K562 (cell line): ENCODE data around the gene BAD. TPM values are rescaled to one million over a fixed set of nuclear protein-coding genes. Genes with fewer than 3 reads are reported as not detected.

Source experiments
- ATAC-seq: fragments of 200-7000 bp; cut with Tn5 transposase; 3 replicates; pipeline ENCODE4 v1.9.1; 2020; ENCODE audit warnings: moderate library complexity
- BruUV-seq: library from RNA; stranded (reverse); fragments of 400-500 nt; replicated peaks from 2 replicates; lab custom pipeline; 2021; lab: Mats Ljungman, UMichigan
- CTCF ChIA-PET: fragments of 300-600 bp; formaldehyde crosslinking; extraction: SDS; loops from one replicate; lab custom pipeline; 2021; ENCODE audit warnings: low intra/inter-chr PET ratio; lab: Yijun Ruan, JAX
- POLR2A ChIA-PET: fragments of 300-600, 350-650 bp; sonication (Branson Sonifier 250); formaldehyde crosslinking; extraction: SDS; loops from one replicate; lab custom pipeline; 2021; ENCODE audit warnings: antibody characterized with exemption, inconsistent platforms; lab: Yijun Ruan, JAX
- DNase-seq, 4 experiments: peaks; one replicate each; pipeline versions ENCODE4 v3.0.0 to v3.0.0-alpha.2; 2011 to 2018; ENCODE audit warnings: low spot score in 3 of 4, mixed read lengths in 3 of 4; ENCODE audit errors: extremely low read depth in 1 of 4
- FAIRE-seq: peaks from 2 replicates; lab custom pipeline; 2011; peaks lifted over from hg19 to GRCh38; lab: Jason Lieb, UNC
- H2AFZ ChIP-seq: 2 replicates; pipeline ENCODE4 v1.6.0; 2011; ENCODE audit warnings: low read depth, low read length, control low read depth, inconsistent platforms
- H3K27ac ChIP-seq: fragments of 200-600 bp; 3 replicates; pipeline ENCODE4 v1.8.0; 2011; ENCODE audit warnings: low read depth, mild to moderate bottlenecking, control low read depth, inconsistent platforms, low read length, moderate library complexity, mixed read lengths; ENCODE audit errors: extremely low read depth
- H3K27me3 ChIP-seq, 2 experiments: fragments of 300-600 bp in 1 of 2; 2 replicates in 1 of 2; 3 replicates in 1 of 2; pipeline versions ENCODE4 v1.6.0 to v1.8.0; 2011; ENCODE audit warnings: inconsistent platforms in 2 of 2, low read length in 2 of 2, mild to moderate bottlenecking in 1 of 2, mixed read lengths in 1 of 2, moderate library complexity in 1 of 2; ENCODE audit not compliant: control insufficient read depth in 2 of 2, insufficient read depth in 2 of 2
- H3K36me3 ChIP-seq: fragments of 300-600 bp; 3 replicates; pipeline ENCODE4 v1.8.0; 2011; ENCODE audit warnings: mild to moderate bottlenecking, low read length, inconsistent platforms; ENCODE audit not compliant: control insufficient read depth, insufficient read depth
- H3K4me1 ChIP-seq, 2 experiments: fragments of 200-600 bp in 1 of 2; replicated peaks in 1 of 2; 2 replicates in 1 of 2; 3 replicates in 1 of 2; pipeline versions ENCODE4 v1.5.1 to v1.8.0; 2011; ENCODE audit warnings: inconsistent platforms in 2 of 2, low read length in 2 of 2, mild to moderate bottlenecking in 1 of 2, mixed read lengths in 1 of 2, moderate library complexity in 1 of 2; ENCODE audit not compliant: control insufficient read depth in 2 of 2, insufficient read depth in 2 of 2
- H3K4me2 ChIP-seq: 2 replicates; pipeline ENCODE4 v1.6.1; 2011; ENCODE audit warnings: low read length, control low read depth, inconsistent platforms, mixed read lengths; ENCODE audit not compliant: insufficient read depth
- H3K4me3 ChIP-seq: fragments of 200-600 bp; sonication (generic), shearing (Covaris generic); 2 replicates; pipeline ENCODE4 v1.5.1; 2016; ENCODE audit warnings: control low read depth, inconsistent platforms
- H3K79me2 ChIP-seq: fragments of 200-600 bp; 3 replicates; pipeline ENCODE4 v1.8.0; 2011; ENCODE audit warnings: low read length, inconsistent platforms; ENCODE audit not compliant: control insufficient read depth, insufficient read depth
- H3K9ac ChIP-seq, 2 experiments: 2 replicates each; pipeline versions ENCODE4 v1.6.0 to v1.6.1; 2011; ENCODE audit warnings: low read depth in 2 of 2, low read length in 2 of 2, control low read depth in 1 of 2, inconsistent platforms in 1 of 2, mild to moderate bottlenecking in 1 of 2, mixed read lengths in 1 of 2; ENCODE audit not compliant: insufficient read depth in 1 of 2
- H3K9me1 ChIP-seq: one replicate; pipeline ENCODE4 v1.6.0; 2011; ENCODE audit warnings: inconsistent platforms, mild to moderate bottlenecking, low read length, moderate library complexity; ENCODE audit not compliant: control insufficient read depth, insufficient read depth
- H3K9me3 ChIP-seq: replicated peaks from 2 replicates; pipeline ENCODE4 v1.5.1; 2011; ENCODE audit warnings: low read depth, low read length, inconsistent platforms; ENCODE audit not compliant: control insufficient read depth, insufficient read depth
- H4K20me1 ChIP-seq: replicated peaks from 2 replicates; pipeline ENCODE4 v1.6.1; 2011; ENCODE audit warnings: low read length, inconsistent platforms, mixed read lengths; ENCODE audit not compliant: control insufficient read depth, insufficient read depth
- C11orf30 ChIP-seq: fragments of 450-650 bp; IDR thresholded peaks from 2 replicates; pipeline ENCODE4 v1.6.1; 2016; ENCODE audit warnings: low read depth, mild to moderate bottlenecking
- DEAF1 ChIP-seq: fragments of 450-650 bp; formaldehyde crosslinking; IDR thresholded peaks from 2 replicates; pipeline ENCODE4 v1.4.0; 2020; ENCODE audit warnings: mild to moderate bottlenecking, moderate library complexity
- ELF1 ChIP-seq: fragments of 200-800 bp; sonication (Bioruptor generic); IDR thresholded peaks from 2 replicates; pipeline ENCODE4 v1.6.1; 2016; ENCODE audit warnings: missing genetic modification characterization, missing compliant biosample characterization
- KLF13 ChIP-seq: fragments of 450-650 bp; IDR thresholded peaks from 2 replicates; pipeline ENCODE4 v1.6.1; 2016; ENCODE audit warnings: missing genetic modification characterization, low read depth, mild to moderate bottlenecking, missing compliant biosample characterization, moderate library complexity, borderline replicate concordance
- NFYB ChIP-seq: IDR thresholded peaks from 2 replicates; pipeline ENCODE4 v1.6.1; 2011; ENCODE audit warnings: mild to moderate bottlenecking, moderate library complexity; ENCODE audit not compliant: insufficient read length; ENCODE audit errors: extremely low read depth
- PBX2 ChIP-seq, 2 experiments: IDR thresholded peaks in 1 of 2; conservative IDR thresholded peaks in 1 of 2; 2 replicates each; pipeline ENCODE4 v1.6.1; 2016; ENCODE audit warnings: low read depth in 2 of 2, mild to moderate bottlenecking in 1 of 2, missing compliant biosample characterization in 1 of 2, missing genetic modification characterization in 1 of 2, moderate library complexity in 1 of 2
- RBFOX2 ChIP-seq: fragments of 200-400 bp; formaldehyde crosslinking; IDR thresholded peaks from 2 replicates; pipeline ENCODE4 v1.6.1; 2017; ENCODE audit warnings: low read depth, mild to moderate bottlenecking, low read length, moderate library complexity
- SP2 ChIP-seq: IDR thresholded peaks from 2 replicates; pipeline ENCODE4 v1.6.1; 2011; ENCODE audit warnings: mild to moderate bottlenecking, low read depth, low read length, moderate library complexity; ENCODE audit not compliant: poor library complexity, severe bottlenecking; ENCODE audit errors: extremely low read depth
- TGIF2 ChIP-seq: sonication (generic); formaldehyde crosslinking; IDR thresholded peaks from 2 replicates; pipeline ENCODE4 v1.8.1; 2022; ENCODE audit warnings: mild to moderate bottlenecking, missing genetic modification reagents, moderate library complexity
- ZBTB49 ChIP-seq: sonication (generic); formaldehyde crosslinking; IDR thresholded peaks from 2 replicates; pipeline ENCODE4 v1.8.0; 2022; ENCODE audit warnings: missing genetic modification reagents, mild to moderate bottlenecking, borderline replicate concordance
- ZBTB7A ChIP-seq: IDR thresholded peaks from 2 replicates; pipeline ENCODE4 v1.6.1; 2011; ENCODE audit warnings: low read depth, mild to moderate bottlenecking, low read length, moderate library complexity, borderline replicate concordance; ENCODE audit not compliant: control insufficient read depth
- ZC3H11A ChIP-seq: IDR thresholded peaks from 2 replicates; pipeline ENCODE4 v1.6.1; 2012; ENCODE audit warnings: low read depth, low read length, improper control_type of control experiment
- ZC3H4 ChIP-seq: sonication (generic); formaldehyde crosslinking; IDR thresholded peaks from 2 replicates; pipeline ENCODE4 v1.9.0; 2021; ENCODE audit warnings: missing genetic modification reagents, borderline replicate concordance
- WGBS: fragments of 100-300 bp; shearing (Covaris generic); methylation state at CpG from one replicate; pipeline ENCODE4 v1.1.6; 2016; ENCODE audit warnings: low coverage, mixed read lengths; ENCODE audit not compliant: insufficient coverage; ENCODE audit errors: missing lambda C conversion rate; 5-methylcytosine and 5-hydroxymethylcytosine counted together
- in situ Hi-C: fragments of 300-500 bp; cut with MboI; formaldehyde crosslinking; loops from 4 replicates; pipeline ENCODE4 v1.15.0; 2018; ENCODE audit warnings: inconsistent platforms, mixed read lengths
- intact Hi-C: fragments of 100-400 bp; cut with micrococcal nuclease; formaldehyde crosslinking; loops from 2 replicates; pipeline ENCODE4 v1.14.2; 2022
- polyA plus RNA-seq, 8 experiments: library from polyadenylated mRNA; depleted of rRNA in 4 of 8; stranded (reverse) in 5 of 8; unstranded in 3 of 8; fragments of >200 nt; fragmentation: Nextera tagmentation in 2 of 8; fragmentation: Illumina TruSeq in 1 of 8; extraction: Ambion mirVana in 2 of 8; extraction: Trizol in 1 of 8; gene quantifications; 2 replicates each; pipeline versions ENCODE4 v1.2.1 to v1.2.3, GENCODE V29; 2011 to 2014; ENCODE audit warnings: inconsistent platforms in 1 of 8, missing spikeins in 1 of 8
- total RNA-seq, 7 experiments: library from RNA; depleted of rRNA in 6 of 7; stranded (reverse); fragments of >200 nt in 6 of 7; fragmentation: Illumina TruSeq in 2 of 7; extraction: Trizol in 2 of 7; gene quantifications; 2 replicates each; pipeline versions ENCODE4 v1.2.1 to v1.2.3, GENCODE V29; 2011 to 2021; ENCODE audit warnings: low replicate concordance in 1 of 7

Gene BAD
- total and polyA plus RNA-seq, 9 of the 15 experiments (the other 6 are each of a cell fraction or from before 2014, with no cell fraction given) = 0.61 to 45.6 (median 11.8) TPM

DNA sequence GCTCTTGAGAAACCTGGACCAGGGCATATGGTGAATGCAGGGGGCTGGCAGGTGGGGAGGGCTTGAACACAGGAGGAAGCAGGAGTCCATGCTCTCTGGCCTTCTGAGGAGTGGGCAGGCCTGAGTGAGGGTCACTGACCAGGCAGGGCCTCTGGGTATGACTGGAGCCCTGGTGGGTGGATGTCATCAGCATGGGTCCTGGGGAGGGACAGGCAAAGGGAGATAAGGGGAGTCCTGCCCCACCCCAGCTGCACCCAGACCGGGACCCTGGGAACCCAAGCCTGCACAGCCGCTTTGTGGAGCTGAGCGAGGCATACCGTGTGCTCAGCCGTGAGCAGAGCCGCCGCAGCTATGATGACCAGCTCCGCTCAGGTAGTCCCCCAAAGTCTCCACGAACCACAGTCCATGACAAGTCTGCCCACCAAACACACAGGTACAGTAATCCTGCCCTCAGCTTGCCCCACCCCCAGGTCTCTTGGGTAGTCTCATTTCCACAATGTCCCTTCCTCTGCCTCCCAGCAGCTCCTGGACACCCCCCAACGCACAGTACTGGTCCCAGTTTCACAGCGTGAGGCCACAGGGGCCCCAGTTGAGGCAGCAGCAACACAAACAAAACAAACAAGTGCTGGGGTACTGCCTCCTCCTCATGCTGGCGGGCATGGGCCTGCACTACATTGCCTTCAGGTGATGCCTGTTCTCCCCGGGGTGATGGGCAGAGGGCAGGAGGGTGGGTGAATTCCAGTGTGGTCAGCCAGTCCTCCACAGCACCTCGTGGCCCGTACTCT lies 52.1 kb downstream of the BAD start:
- H3K9ac ChIP-seq = peak overlapping the region; percentile 48 to 71
- peak in 2 of 4 experiments; percentile 57 to 76 for DNase-seq
- peaks cover 45% of the 10 kb centered on the region for H3K79me2 ChIP-seq
- peaks cover 23% of the 10 kb centered on the region; the same call in 2 of the 3 replicates for H3K36me3 ChIP-seq
- H4K20me1 ChIP-seq = no peaks in the 10 kb centered on the region
- H3K9me3 ChIP-seq = no peaks in the 10 kb centered on the region
- no peak overlapping the region for H3K4me3 ChIP-seq
- no peaks in the 10 kb centered on the region for H3K27me3 ChIP-seq
- H3K4me1 ChIP-seq = peaks cover 37 to 73% of the 10 kb centered on the region in 2 experiments
- no TSS peak for BruUV-seq
- in situ Hi-C loops (no loop called here), intact Hi-C loops (no loop called here)
- H3K9me1 ChIP-seq = no peaks in the 10 kb centered on the region
- peak overlapping the region; percentile 47; the same call in 2 of the 3 replicates for H3K27ac ChIP-seq
- peak; percentile 48 for FAIRE-seq
- 54% methylated on average over 15 of the region's 15 CpGs for WGBS
- ChIA-PET CTCF (no interaction called here), POLR2A (interaction anchor here (1.0 to 2.5 kb wide), 7 partner anchors 9 to 71 kb away, joined by 3 to 11 read pairs (median 5); partner anchors contain the start of genes FERMT3, FKBP2 and PPP1R14B)
- no peak overlapping the region for H2AFZ ChIP-seq
- peak overlapping the region; percentile 67 for H3K4me2 ChIP-seq
- peak; percentile 3 for ATAC-seq
- no peak for TF ChIP-seq ZBTB49 (CRISPR knock-in tag)
- TF ChIP-seq SP2 = no peak
- no peak for TF ChIP-seq NFYB
- TF ChIP-seq DEAF1 (CRISPR knock-in tag) = no peak
- TF ChIP-seq PBX2 (CRISPR knock-in tag; IDR thresholded peaks at IDR 0.05; ENCODE audit: low read depth) = no peak
- no peak for TF ChIP-seq PBX2 (tag; conservative IDR thresholded peaks at IDR 0.05; ENCODE audit: low read depth)
- TF ChIP-seq ZC3H11A = no peak
- peak; percentile 78; the same call in 1 of the 2 replicates for TF ChIP-seq ZBTB7A
- TF ChIP-seq ZC3H4 (CRISPR knock-in tag) = no peak
- no peak for TF ChIP-seq C11orf30
- no peak for TF ChIP-seq ELF1
- no peak for TF ChIP-seq TGIF2 (CRISPR knock-in tag)
- TF ChIP-seq RBFOX2 = 0 out of 2 replicates have a peak, but pooled peaks have one; percentile 26
- no peak for TF ChIP-seq KLF13
